Right renal pelvis (tissue), 4 donors: ENCODE results near the gene LANCL2. TPM values are rescaled to one million over a fixed set of nuclear protein-coding genes. Genes with fewer than 3 reads are reported as not detected.
A peak's percentile ranks its signal among the peaks of the same experiment; 100 is the strongest.

Experiments used
- DNase-seq, 4 donors: peaks; one replicate each; pipeline ENCODE4 v3.0.0-alpha.2; 2013; ENCODE audit warnings: low read depth in 4 of 4, low spot score in 3 of 4, missing footprints in 1 of 4
- polyA plus RNA-seq, 4 donors: library from polyadenylated mRNA; unstranded; fragments of 120-200 nt; gene quantifications; one replicate each; pipeline ENCODE4 v1.2.1, GENCODE V29; 2013; ENCODE audit not compliant: insufficient read length in 4 of 4

The LANCL2 gene
- polyA plus RNA-seq, 4 donors: 25.7 to 30.7 (median 30.0) TPM

DNA sequence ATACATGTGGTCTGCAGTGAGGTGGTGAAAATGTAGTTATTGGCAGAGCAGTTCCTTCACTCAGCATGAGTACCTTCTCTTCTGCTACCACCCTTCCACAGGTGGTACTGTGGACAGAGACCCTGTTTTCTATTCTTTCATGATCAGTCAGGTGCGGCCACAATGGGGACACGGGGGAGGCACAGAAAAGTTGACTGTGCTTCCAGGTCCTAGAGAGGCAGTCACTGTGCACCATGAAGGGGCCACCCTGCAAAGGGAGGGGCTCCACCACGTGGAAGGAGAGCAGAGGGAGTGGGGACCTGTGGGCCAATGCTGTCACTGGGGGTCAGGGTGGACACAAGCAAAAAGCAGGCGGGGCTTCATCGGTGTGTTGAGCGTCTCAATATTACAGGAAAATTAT, 3.6 kb upstream of the LANCL2 start:
- no peak for DNase-seq

DNA sequence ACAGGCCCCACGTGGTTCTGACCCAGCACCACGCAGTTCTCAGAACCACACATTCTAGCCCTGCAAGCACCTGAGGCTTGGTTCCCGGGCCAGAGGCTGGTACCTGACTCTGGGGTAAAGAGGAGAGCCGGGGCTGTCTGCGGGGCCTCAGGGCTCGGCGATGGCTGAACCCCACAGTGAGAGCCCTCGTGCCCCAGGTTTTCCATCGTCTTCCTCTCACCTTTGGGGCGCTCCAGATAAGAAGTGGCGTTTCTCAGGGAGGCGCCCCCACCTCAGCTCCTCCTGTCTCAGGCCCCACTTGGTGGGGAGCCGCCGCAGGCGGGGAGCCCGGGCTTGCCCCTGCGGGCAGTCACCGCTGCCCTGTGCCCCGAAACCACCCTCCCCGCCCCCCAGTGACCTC, 2.2 kb upstream of the LANCL2 start:
- no peak for DNase-seq

- no peak for DNase-seq
Observed at GRCh38 chr7:55363386-55364170, 1.6 kb upstream of the LANCL2 start.

DNA sequence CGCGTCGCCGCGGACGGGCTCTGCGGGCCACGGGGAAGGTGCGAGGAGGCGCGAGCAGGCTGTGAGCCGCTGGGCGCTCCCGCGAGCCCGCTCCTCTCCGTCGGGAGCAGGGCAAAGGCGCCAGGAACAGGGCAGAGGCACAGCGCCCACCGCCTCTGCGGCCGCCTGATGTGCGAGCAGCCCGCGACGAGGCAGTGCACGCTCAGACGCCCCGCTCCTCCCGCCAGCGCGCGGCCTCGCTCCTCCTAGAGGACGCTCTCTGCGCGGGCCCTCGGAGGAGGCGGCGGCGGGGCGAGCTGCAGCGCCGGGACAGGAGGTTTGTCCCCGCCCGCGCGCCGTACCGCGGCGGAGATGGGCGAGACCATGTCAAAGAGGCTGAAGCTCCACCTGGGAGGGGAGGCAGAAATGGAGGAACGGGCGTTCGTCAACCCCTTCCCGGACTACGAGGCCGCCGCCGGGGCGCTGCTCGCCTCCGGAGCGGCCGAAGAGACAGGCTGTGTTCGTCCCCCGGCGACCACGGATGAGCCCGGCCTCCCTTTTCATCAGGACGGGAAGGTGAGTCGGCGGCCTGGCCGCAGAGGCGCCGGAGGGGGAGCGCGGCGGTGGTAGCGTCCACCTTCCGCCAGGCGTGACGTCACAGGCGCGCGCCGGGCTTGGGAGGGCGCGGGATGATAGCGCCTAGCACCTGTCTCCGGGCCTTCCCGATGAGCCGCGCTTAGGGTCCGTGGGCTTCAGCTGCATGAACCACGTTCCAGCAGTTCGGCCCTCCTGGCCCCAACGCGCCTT, 731 bp downstream of the LANCL2 start:
- DNase-seq: peak; percentile 91 to 96 (median 92)

GRCh38 chr7:55366461-55367070, 1.4 kb downstream of the LANCL2 start:
- DNase-seq: peak in 1 of 4 donors; percentile 22

DNA sequence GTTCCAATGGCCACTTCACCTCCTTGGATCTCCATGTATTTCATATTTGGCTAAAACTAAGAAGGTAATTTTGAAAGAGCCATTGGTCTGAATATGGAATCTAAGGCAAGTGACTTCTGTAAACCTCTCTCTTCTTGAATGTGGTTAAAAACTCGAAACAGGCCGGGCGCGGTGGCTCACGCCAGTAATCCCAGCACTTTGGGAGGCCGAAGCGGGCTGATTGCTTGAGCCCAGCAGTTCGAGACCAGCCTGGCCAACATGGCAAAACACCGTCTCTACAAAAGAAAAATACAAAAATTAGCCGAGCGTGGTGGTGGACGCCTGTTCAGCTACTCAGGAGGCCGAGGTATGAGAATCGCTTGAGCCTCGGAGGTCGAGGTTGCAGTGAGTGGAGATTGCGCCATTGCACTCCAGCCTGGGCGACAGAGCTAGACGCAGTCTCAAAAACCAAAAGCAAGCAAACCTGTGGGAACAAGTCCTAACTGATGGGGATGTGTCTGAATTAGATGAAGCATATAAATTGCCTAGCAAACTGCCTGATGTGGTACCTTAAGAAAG, 2.2 kb downstream of the LANCL2 start:
- DNase-seq: no peak

GRCh38 chr7:55369427-55370400, 4.6 kb downstream of the LANCL2 start:
- DNase-seq: no peak

DNA sequence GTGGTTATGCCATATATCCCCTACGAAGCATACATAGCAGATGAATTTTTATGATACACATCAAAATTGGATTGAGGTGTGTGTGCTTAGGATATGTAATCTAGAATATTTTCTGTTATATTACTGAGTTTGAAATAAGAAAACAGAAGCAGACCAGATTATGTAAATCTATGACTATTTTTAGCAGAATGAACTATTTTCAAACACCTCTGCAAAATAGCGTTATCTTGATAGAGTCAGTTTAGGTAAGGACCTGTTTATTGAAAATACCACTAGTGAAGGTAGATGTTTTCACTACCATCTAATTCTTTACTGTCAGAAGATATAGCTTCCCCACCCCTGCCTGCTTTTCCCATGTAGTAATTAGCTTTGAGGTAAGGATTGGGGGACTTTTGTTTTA, 9.1 kb downstream of the LANCL2 start:
- DNase-seq: no peak

GRCh38 chr7:55375237-55375636, 10.1 kb downstream of the LANCL2 start:
- DNase-seq: no peak

- peak in 1 of 4 donors; percentile 15 for DNase-seq
Observed at GRCh38 chr7:55377162-55377817, 12.2 kb downstream of the LANCL2 start.

GRCh38 chr7:55379285-55379684, 14.1 kb downstream of the LANCL2 start:
- DNase-seq: no peak

- no peak for DNase-seq
Observed at GRCh38 chr7:55381189-55381588, 16.1 kb downstream of the LANCL2 start.

- no peak for DNase-seq
Observed at GRCh38 chr7:55381696-55382095, 16.6 kb downstream of the LANCL2 start.

DNA sequence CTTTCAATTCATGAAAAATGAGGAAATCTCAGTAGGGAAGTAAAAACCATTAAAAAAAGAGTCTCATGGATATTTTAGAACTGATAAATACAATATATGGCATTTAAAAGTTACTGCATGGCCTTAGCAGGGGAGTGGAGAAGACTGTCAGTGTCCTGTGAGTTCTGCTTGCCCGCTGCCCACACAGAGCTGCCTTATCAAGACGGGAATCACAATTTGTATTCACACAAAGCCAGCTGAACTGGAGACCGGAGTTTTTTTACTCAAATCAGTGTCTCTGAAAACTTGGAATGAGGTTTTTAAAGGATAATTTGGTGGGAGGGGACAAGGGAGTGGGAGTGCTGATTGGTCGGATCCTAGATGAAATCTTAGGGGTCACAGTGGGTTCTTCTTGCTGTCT, 17.1 kb downstream of the LANCL2 start:
- DNase-seq: no peak

DNA sequence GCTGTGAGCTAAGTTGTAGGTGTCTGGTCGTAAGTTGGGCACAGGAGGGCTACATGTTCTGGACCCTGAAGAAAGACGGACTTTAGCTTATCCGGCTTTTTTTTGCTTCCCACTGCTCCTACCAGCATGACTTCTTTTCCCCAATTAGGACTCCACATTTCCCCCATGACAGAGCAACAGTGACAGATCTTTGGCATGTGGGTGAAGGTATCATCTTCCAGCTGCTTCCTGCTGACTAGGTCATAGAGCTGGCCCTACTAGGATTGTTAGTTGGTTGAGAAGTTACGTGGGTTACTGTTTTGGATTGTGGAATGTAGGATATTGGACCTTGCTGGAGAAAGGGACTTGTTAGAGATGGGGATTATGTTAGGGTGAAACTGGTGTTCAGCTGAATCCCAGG, 21.4 kb downstream of the LANCL2 start:
- no peak for DNase-seq

- DNase-seq: no peak
Observed at GRCh38 chr7:55387062-55387965, 22.2 kb downstream of the LANCL2 start.

DNA sequence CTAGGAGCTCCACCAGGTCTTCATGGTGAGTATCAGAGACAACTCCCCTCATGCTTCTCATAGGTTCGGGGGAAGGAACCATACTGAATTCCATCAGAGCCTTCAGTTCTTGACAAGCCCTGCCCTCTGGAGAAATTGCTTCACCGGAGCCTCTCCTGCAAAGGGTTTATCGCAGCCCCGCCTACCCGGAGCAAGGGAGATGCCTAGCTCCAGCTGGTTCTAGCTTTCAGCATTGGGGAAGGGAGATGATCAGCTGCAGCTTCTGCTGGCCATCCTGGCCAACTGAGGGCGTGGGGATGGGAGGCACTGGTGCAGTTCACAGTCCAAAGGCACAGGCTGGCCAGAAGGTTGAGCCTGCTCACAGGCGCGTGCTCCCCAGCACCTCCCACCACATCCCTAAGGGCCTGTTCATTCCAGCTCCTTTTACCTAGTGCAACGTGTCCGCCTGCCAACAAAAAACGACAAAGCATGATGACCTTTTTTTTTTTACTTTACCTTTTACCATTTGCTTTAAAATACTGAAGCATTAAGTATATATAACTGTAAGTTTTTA, 31.2 kb downstream of the LANCL2 start:
- no peak for DNase-seq

- DNase-seq: no peak
Observed at GRCh38 chr7:55397617-55398016, 32.5 kb downstream of the LANCL2 start.
